Measurements from ENCODE around the gene PRC1. TPM values are rescaled to one million over a fixed set of nuclear protein-coding genes. Genes with fewer than 3 reads are reported as not detected.
"Not testable (repeated sequence)": the region's sequence is repeated elsewhere in the genome, so short reads cannot be mapped to it uniquely, and the experiment has no call there.

The PRC1 gene
- total RNA-seq, 3 donors from 2014 or later (not counting 1 experiment from before 2014, with no cell fraction given): 18.9 to 25.1 (median 23.3) TPM

DNA sequence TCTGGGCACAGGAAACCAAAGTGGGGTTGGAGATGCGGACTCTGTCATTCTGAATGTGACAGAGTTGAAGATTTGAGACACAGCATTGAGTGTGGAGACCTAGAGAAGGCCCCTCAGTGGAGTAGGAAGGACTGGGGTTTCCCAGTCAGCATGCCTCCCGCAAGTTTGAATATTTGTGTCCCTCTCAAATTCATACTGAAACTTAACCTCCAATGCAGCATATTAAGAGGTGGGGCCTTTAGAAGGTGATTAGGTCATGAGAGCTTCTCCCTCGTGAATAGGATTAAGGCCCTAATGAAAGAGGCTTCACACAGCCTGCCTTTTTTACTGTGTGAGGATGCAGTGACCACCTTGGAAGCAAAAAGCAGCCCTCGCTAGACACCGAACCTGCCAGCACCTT lies 70.0 kb downstream of the PRC1 start:
- Mint-ChIP-seq H3K27me3 (ENCODE audit: low read depth in 2 of 2) (no peaks in the 10 kb centered on the region), H3K9me3 (no peaks in the 10 kb centered on the region), H3K4me3 (no peak overlapping the region), H3K4me1 (peaks cover under 1 to 1% of the 10 kb centered on the region in 2 donors), H3K27ac (no peak overlapping the region), H3K36me3 (peaks cover 15% of the 10 kb centered on the region)
- Histone ChIP-seq H3K27me3 (ENCODE audit: control insufficient read depth, insufficient read depth, low read length) (no peaks in the 10 kb centered on the region), H3K36me3 (ENCODE audit: control insufficient read depth, insufficient read depth, low read length) (peaks cover 21% of the 10 kb centered on the region), H3K9me3 (ENCODE audit: control insufficient read depth, insufficient read depth, low read length) (no peaks in the 10 kb centered on the region), H3K27ac (ENCODE audit: low read length) (no peak overlapping the region), H3K4me1 (ENCODE audit: control insufficient read depth, insufficient read depth, low read length) (peaks cover 4% of the 10 kb centered on the region), H3K4me3 (ENCODE audit: low read length) (no peak overlapping the region)
- TF ChIP-seq, protein P1, sequence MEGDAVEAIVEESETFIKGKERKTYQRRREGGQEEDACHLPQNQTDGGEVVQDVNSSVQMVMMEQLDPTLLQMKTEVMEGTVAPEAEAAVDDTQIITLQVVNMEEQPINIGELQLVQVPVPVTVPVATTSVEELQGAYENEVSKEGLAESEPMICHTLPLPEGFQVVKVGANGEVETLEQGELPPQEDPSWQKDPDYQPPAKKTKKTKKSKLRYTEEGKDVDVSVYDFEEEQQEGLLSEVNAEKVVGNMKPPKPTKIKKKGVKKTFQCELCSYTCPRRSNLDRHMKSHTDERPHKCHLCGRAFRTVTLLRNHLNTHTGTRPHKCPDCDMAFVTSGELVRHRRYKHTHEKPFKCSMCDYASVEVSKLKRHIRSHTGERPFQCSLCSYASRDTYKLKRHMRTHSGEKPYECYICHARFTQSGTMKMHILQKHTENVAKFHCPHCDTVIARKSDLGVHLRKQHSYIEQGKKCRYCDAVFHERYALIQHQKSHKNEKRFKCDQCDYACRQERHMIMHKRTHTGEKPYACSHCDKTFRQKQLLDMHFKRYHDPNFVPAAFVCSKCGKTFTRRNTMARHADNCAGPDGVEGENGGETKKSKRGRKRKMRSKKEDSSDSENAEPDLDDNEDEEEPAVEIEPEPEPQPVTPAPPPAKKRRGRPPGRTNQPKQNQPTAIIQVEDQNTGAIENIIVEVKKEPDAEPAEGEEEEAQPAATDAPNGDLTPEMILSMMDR (IDR thresholded peaks at IDR 0.05): no peak
- ATAC-seq (no peak), DNase-seq (no peak)
- intact Hi-C loops (cut with micrococcal nuclease): no loop called here
- WGBS (ENCODE audit: insufficient coverage): 71% methylated on average over 4 of the region's 5 CpGs

DNA sequence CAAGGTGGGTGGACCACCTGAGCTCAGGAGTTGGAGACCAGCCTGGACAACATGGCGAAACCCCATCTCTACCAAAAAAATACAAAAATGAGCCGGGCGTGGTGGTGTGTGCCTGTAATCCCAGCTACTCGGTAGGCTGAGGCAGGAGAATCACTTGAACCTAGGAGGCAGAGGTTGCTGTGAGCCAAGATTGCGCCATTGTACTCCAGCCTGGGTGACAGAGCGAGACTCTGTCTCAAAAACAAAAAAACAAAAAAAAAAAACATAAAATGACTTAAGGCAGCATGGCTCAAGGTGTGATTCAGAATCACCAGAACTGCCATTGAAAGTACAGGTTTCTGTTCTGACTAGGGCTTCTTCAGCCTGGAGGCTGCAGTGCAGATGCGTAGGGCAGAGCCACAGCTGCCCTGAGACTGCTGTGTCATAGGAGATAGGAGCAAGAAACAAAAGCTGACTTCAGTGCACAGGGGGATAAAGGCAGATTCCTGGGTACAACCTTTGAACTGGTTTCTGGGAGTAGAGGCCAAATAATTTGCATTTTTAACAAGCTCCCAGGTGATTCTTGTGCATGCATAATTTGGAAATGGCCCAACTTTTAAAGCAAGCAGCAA lies 71.5 kb downstream of the PRC1 start:
- H3K36me3 Mint-ChIP-seq: peaks cover 15% of the 10 kb centered on the region
- H3K4me1 Mint-ChIP-seq; H3K4me1 ChIP-seq (ENCODE audit: control insufficient read depth, insufficient read depth, low read length); H3K4me3 ChIP-seq (ENCODE audit: low read length); intact Hi-C loops (cut with micrococcal nuclease); H3K4me3 Mint-ChIP-seq; ATAC-seq; H3K9me3 ChIP-seq (ENCODE audit: control insufficient read depth, insufficient read depth, low read length); DNase-seq; H3K27ac ChIP-seq (ENCODE audit: low read length); H3K27me3 ChIP-seq (ENCODE audit: control insufficient read depth, insufficient read depth, low read length); H3K27me3 Mint-ChIP-seq (ENCODE audit: low read depth in 2 of 2); H3K9me3 Mint-ChIP-seq; H3K27ac Mint-ChIP-seq: not testable (repeated sequence)
- H3K36me3 ChIP-seq (ENCODE audit: control insufficient read depth, insufficient read depth, low read length): peaks cover 33% of the 10 kb centered on the region
- 96% methylated on average over 7 of the region's 7 CpGs for WGBS (ENCODE audit: insufficient coverage)

DNA sequence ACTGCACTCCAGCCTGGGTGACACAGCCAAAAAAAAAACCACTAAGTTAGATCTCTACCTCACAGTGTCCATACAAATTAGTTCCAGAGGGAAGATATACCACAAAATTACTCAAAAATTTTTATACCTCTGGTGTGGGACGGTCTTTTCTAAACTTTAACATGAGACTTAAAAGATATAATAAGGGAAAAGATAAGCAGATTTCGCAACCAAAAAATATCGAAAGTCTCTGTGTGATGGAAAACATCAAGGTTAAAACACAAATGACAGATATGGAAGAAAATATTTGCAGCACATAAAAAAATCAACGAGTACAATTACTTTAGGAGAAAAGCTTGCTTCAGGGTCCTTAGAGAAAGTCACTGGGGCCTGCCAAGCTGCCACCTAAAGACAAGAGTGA lies 72.4 kb downstream of the PRC1 start:
- Histone ChIP-seq H3K36me3 (ENCODE audit: control insufficient read depth, insufficient read depth, low read length) (peaks cover 40% of the 10 kb centered on the region), H3K4me1 (ENCODE audit: control insufficient read depth, insufficient read depth, low read length) (no peaks in the 10 kb centered on the region), H3K27me3 (ENCODE audit: control insufficient read depth, insufficient read depth, low read length) (no peaks in the 10 kb centered on the region), H3K27ac (ENCODE audit: low read length) (no peak overlapping the region), H3K4me3 (ENCODE audit: low read length) (no peak overlapping the region), H3K9me3 (ENCODE audit: control insufficient read depth, insufficient read depth, low read length) (no peaks in the 10 kb centered on the region)
- Mint-ChIP-seq H3K27me3 (ENCODE audit: low read depth in 2 of 2) (no peaks in the 10 kb centered on the region), H3K4me3 (no peak overlapping the region), H3K36me3 (peaks cover 15% of the 10 kb centered on the region), H3K4me1 (peaks cover 0 to 5% of the 10 kb centered on the region in 2 donors), H3K9me3 (no peaks in the 10 kb centered on the region), H3K27ac (no peak overlapping the region)
- 95% methylated on average over 3 of the region's 4 CpGs for WGBS (ENCODE audit: insufficient coverage)
- ATAC-seq (no peak), DNase-seq (no peak)
- TF ChIP-seq, protein P1 (IDR thresholded peaks at IDR 0.05): no peak
- intact Hi-C loops (cut with micrococcal nuclease): no loop called here

DNA sequence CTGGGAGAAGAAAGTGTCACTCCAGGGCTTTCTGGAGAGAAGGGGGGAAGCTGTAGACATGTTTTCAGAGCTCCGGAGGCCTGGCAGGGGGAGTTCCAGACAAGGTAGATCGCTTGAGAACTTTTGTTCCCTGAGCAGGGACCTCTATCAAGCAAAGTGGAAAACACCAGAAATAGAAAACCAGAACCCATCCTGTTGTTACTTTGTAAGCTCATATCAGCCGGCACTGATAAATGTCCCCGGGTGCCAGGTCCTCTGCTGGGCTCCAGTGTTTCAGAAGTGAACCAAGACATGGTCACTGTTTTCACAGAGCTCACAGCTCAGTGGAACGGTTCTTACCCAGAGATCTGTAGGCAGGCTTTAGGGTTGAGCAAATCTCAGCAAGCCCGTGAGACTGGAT lies 75.5 kb downstream of the PRC1 start:
- no peaks in the 10 kb centered on the region for H3K9me3 ChIP-seq (ENCODE audit: control insufficient read depth, insufficient read depth, low read length)
- DNase-seq (no peak), ATAC-seq (no peak)
- TF ChIP-seq, protein P1 (IDR thresholded peaks at IDR 0.05): no peak
- WGBS (ENCODE audit: insufficient coverage): 95% methylated on average over 6 of the region's 6 CpGs
- H3K9me3 Mint-ChIP-seq: no peaks in the 10 kb centered on the region
- H3K36me3 ChIP-seq (ENCODE audit: control insufficient read depth, insufficient read depth, low read length): peaks cover 70% of the 10 kb centered on the region
- no peak overlapping the region for H3K4me3 Mint-ChIP-seq
- H3K4me1 ChIP-seq (ENCODE audit: control insufficient read depth, insufficient read depth, low read length): peaks cover 11% of the 10 kb centered on the region
- intact Hi-C loops (cut with micrococcal nuclease): no loop called here
- H3K27ac Mint-ChIP-seq: no peak overlapping the region
- H3K27me3 Mint-ChIP-seq (ENCODE audit: low read depth in 2 of 2): no peaks in the 10 kb centered on the region
- no peak overlapping the region for H3K4me3 ChIP-seq (ENCODE audit: low read length)
- peaks cover 15% of the 10 kb centered on the region for H3K36me3 Mint-ChIP-seq
- no peaks in the 10 kb centered on the region for H3K27me3 ChIP-seq (ENCODE audit: control insufficient read depth, insufficient read depth, low read length)
- peaks cover 0 to 5% of the 10 kb centered on the region in 2 donors for H3K4me1 Mint-ChIP-seq
- H3K27ac ChIP-seq (ENCODE audit: low read length): no peak overlapping the region

Measured in natural killer cell (primary cell).